PC-9 (cell line): ENCODE results near the gene TMEM131L. TPM values are rescaled to one million over a fixed set of nuclear protein-coding genes. Genes with fewer than 3 reads are reported as not detected.

ENCODE experiments used
- BruUV-seq: library from RNA; stranded (reverse); fragments of 400-500 nt; replicated peaks from 2 replicates; lab custom pipeline; 2021; lab: Mats Ljungman, UMichigan
- CTCF ChIA-PET: fragments of 300-600 bp; sonication (Branson Sonifier 250); formaldehyde crosslinking; loops from one replicate; lab custom pipeline; 2022; ENCODE audit warnings: antibody characterized with exemption; lab: Charles Lee
- POLR2A ChIA-PET: fragments of 300-600 bp; sonication (Branson Sonifier 250); formaldehyde crosslinking; loops from one replicate; lab custom pipeline; 2022; ENCODE audit warnings: antibody characterized with exemption; ENCODE audit not compliant: unreplicated experiment; lab: Charles Lee
- DNase-seq, 2 experiments: peaks; one replicate each; pipeline versions ENCODE4 v3.0.0 to v3.0.0-alpha.2; 2015 to 2022; ENCODE audit warnings: mixed read lengths in 1 of 2
- H2AFZ ChIP-seq: fragments of 200-600 bp; sonication (generic); 2 replicates; pipeline ENCODE4 v1.8.1; 2017; ENCODE audit warnings: antibody characterized with exemption
- H3F3A ChIP-seq: fragments of 200-600 bp; sonication (generic); 2 replicates; pipeline ENCODE4 v1.8.1; 2017; ENCODE audit warnings: antibody characterized with exemption, mild to moderate bottlenecking, low read depth; ENCODE audit not compliant: insufficient read depth
- H3K27ac ChIP-seq: fragments of 200-600 bp; sonication (generic); 2 replicates; pipeline ENCODE4 v1.6.1; 2016; ENCODE audit warnings: mixed run types
- H3K27me3 ChIP-seq: fragments of 200-600 bp; sonication (generic); 2 replicates; pipeline ENCODE4 v1.6.1; 2016; ENCODE audit warnings: low read depth, mixed run types; ENCODE audit not compliant: insufficient read depth
- H3K36me3 ChIP-seq: fragments of 200-600 bp; sonication (generic); 2 replicates; pipeline ENCODE4 v1.6.1; 2016; ENCODE audit warnings: low read depth, mixed run types
- H3K4me1 ChIP-seq: fragments of 200-600 bp; sonication (generic); replicated peaks from 2 replicates; pipeline ENCODE4 v1.6.1; 2016; ENCODE audit warnings: mixed run types; ENCODE audit not compliant: insufficient read depth
- H3K4me2 ChIP-seq: fragments of 200-600 bp; sonication (generic); 2 replicates; pipeline ENCODE4 v1.6.1; 2017; ENCODE audit warnings: mixed run types
- H3K4me3 ChIP-seq: fragments of 200-600 bp; sonication (generic); 2 replicates; pipeline ENCODE4 v1.6.1; 2016; ENCODE audit warnings: mixed run types
- H3K79me2 ChIP-seq: fragments of 200-600 bp; sonication (generic); 2 replicates; pipeline ENCODE4 v1.6.1; 2017; ENCODE audit warnings: low read depth, mixed run types
- H3K9me2 ChIP-seq: fragments of 200-600 bp; sonication (generic); 2 replicates; pipeline ENCODE4 v1.8.1; 2017; ENCODE audit warnings: mild to moderate bottlenecking; ENCODE audit not compliant: insufficient read depth
- H3K9me3 ChIP-seq: fragments of 200-600 bp; sonication (generic); 2 replicates; pipeline ENCODE4 v1.8.1; 2016; ENCODE audit warnings: low read depth; ENCODE audit not compliant: insufficient read depth
- H4K20me1 ChIP-seq: fragments of 200-600 bp; sonication (generic); 2 replicates; pipeline ENCODE4 v1.8.1; 2017; ENCODE audit not compliant: insufficient read depth
- CTCF ChIP-seq: fragments of 200-600 bp; sonication (generic); conservative IDR thresholded peaks from 2 replicates; pipeline ENCODE4 v1.6.1; 2017; ENCODE audit warnings: mixed run types, antibody characterized with exemption, mild to moderate bottlenecking, moderate library complexity
- EZH2 ChIP-seq: fragments of 200-600 bp; sonication (generic); IDR thresholded peaks from 2 replicates; pipeline ENCODE4 v1.8.0; 2017; ENCODE audit warnings: antibody characterized with exemption, low read depth
- intact Hi-C: fragments of 100-400 bp; cut with micrococcal nuclease; formaldehyde crosslinking; loops from one replicate; pipeline ENCODE4 v1.10.0; 2022; ENCODE audit not compliant: unreplicated experiment
- total RNA-seq: library from RNA; stranded (reverse); gene quantifications from 2 replicates; pipeline ENCODE4 v1.2.3, GENCODE V29; 2021

TMEM131L gene
- total RNA-seq, 1 experiment from 2014 or later = 3.8 TPM

DNA sequence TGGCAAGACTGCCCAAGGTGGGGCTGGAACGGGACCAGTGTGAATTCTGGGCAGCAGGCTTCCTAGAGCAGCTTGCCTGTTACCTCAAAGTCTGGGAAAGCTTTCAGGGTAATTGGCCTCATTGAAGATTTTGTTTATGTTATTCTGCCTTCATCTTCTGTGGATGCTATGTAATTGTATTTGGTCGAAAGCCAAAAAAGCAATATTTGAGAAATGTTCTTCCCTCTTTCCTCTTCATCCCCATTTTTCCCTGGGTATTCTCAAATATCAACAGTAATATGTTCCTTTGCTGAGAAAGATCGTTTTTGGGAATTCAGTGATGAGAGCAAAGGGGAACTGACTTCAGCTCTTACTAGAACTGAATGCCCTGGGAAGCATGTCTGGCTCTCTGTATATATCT, 12.9 kb downstream of the TMEM131L start:
- no TSS peak for BruUV-seq
- no peaks in the 10 kb centered on the region for H3K79me2 ChIP-seq
- intact Hi-C loops = no loop called here
- H4K20me1 ChIP-seq = no peaks in the 10 kb centered on the region
- no peaks in the 10 kb centered on the region for H3K27me3 ChIP-seq
- no peak overlapping the region for H3K4me3 ChIP-seq
- H3K9me3 ChIP-seq = no peaks in the 10 kb centered on the region
- no peaks in the 10 kb centered on the region for H3K4me1 ChIP-seq
- no peak overlapping the region for H3K27ac ChIP-seq
- no peaks in the 10 kb centered on the region for H3F3A ChIP-seq
- CTCF ChIA-PET = no interaction called here
- TF ChIP-seq EZH2 = no peak
- TF ChIP-seq CTCF = no peak
- no peak for DNase-seq
- H2AFZ ChIP-seq = no peak overlapping the region
- no peak overlapping the region for H3K4me2 ChIP-seq
- no peaks in the 10 kb centered on the region for H3K36me3 ChIP-seq
- POLR2A ChIA-PET = no interaction called here
- H3K9me2 ChIP-seq = no peaks in the 10 kb centered on the region

- Histone ChIP-seq H3K9me3 (no peaks in the 10 kb centered on the region), H3K79me2 (no peaks in the 10 kb centered on the region), H3K36me3 (no peaks in the 10 kb centered on the region), H3K4me1 (peaks cover 7% of the 10 kb centered on the region), H3K9me2 (no peaks in the 10 kb centered on the region), H3K4me3 (no peak overlapping the region), H3K4me2 (no peak overlapping the region), H2AFZ (no peak overlapping the region), H4K20me1 (no peaks in the 10 kb centered on the region), H3F3A (peaks cover 6% of the 10 kb centered on the region; the same call in 1 of the 2 replicates), H3K27ac (no peak overlapping the region), H3K27me3 (no peaks in the 10 kb centered on the region)
- no peak for DNase-seq
- ChIA-PET CTCF (no interaction called here), POLR2A (interaction anchor here (0.6 kb wide), 1 partner anchor 679 kb away, joined by 7 read pairs; no protein-coding TSS in a partner anchor)
- TF ChIP-seq EZH2 (no peak), CTCF (no peak)
- intact Hi-C loops = no loop called here
- no TSS peak for BruUV-seq
Measured at GRCh38 chr4:153480704-153481103, 14.5 kb downstream of the TMEM131L start.

DNA sequence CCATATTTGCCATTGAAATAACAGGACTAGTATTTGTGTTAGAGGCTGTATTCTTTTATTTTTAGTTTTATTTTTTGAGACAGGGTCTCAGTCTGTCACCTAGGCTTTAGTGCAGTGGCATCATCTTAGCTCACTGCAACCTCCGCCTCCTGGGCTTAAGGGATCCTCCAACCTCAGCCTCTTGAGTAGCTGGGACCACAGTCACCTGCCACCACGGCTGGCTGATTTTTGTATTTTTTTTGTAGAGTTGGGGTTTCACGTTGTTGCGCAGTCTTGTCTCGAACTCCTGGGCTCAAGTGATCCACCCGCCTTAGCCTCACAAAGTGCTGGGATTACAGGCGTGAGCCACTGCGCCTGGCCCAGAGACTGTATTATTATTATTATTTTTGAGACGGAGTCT, 15.3 kb downstream of the TMEM131L start:
- Histone ChIP-seq H3K4me2 (no peak overlapping the region), H3K4me3 (no peak overlapping the region), H4K20me1 (no peaks in the 10 kb centered on the region), H3K9me2 (no peaks in the 10 kb centered on the region), H3K36me3 (no peaks in the 10 kb centered on the region), H2AFZ (no peak overlapping the region), H3K27ac (no peak overlapping the region), H3K9me3 (no peaks in the 10 kb centered on the region), H3K79me2 (no peaks in the 10 kb centered on the region), H3K27me3 (no peaks in the 10 kb centered on the region), H3K4me1 (peaks cover 13% of the 10 kb centered on the region), H3F3A (peaks cover 11% of the 10 kb centered on the region)
- ChIA-PET CTCF (no interaction called here), POLR2A (interaction anchor here (0.6 kb wide), 1 partner anchor 680 kb away, joined by 7 read pairs; no protein-coding TSS in a partner anchor)
- TF ChIP-seq EZH2 = no peak
- TF ChIP-seq CTCF = no peak
- DNase-seq = no peak
- BruUV-seq = no TSS peak
- intact Hi-C loops = no loop called here
